Activated naive CD4-positive, alpha-beta T cell treated with anti-CD3 and anti-CD28 coated beads for 36 hours (primary cell): Measurements from ENCODE around the gene MRPS18C. TPM values are rescaled to one million over a fixed set of nuclear protein-coding genes. Genes with fewer than 3 reads are reported as not detected.

Experiments
- CTCF ChIA-PET: fragments of 350-600 bp; sonication (Branson Sonifier 250); formaldehyde crosslinking; loops from one replicate; lab custom pipeline; 2021; ENCODE audit warnings: antibody characterized with exemption; lab: Charles Lee
- DNase-seq: peaks from one replicate; pipeline ENCODE4 v3.0.0-alpha.2; 2020
- H3K27ac Mint-ChIP-seq: one replicate; pipeline ENCODE4 v1.8.0; 2021; ENCODE audit warnings: mild to moderate bottlenecking, mixed read lengths
- H3K27me3 Mint-ChIP-seq: one replicate; pipeline ENCODE4 v1.8.0; 2021; ENCODE audit warnings: low read depth, mixed read lengths
- H3K36me3 Mint-ChIP-seq: one replicate; pipeline ENCODE4 v1.8.0; 2021; ENCODE audit warnings: low read depth, mixed read lengths
- H3K4me1 Mint-ChIP-seq: one replicate; pipeline ENCODE4 v1.8.0; 2021; ENCODE audit warnings: low read depth, mixed read lengths
- H3K4me3 Mint-ChIP-seq: one replicate; pipeline ENCODE4 v1.8.0; 2021; ENCODE audit warnings: mild to moderate bottlenecking, moderate library complexity, mixed read lengths
- H3K9me3 Mint-ChIP-seq: one replicate; pipeline ENCODE4 v1.8.0; 2021; ENCODE audit warnings: mixed read lengths
- intact Hi-C: fragments of 100-400 bp; cut with micrococcal nuclease; formaldehyde crosslinking; loops from one replicate; pipeline ENCODE4 v1.15.1; 2023
- total RNA-seq, 2 experiments: library from RNA; stranded (reverse); gene quantifications; one replicate each; pipeline ENCODE4 v1.2.3, GENCODE V29; 2021

MRPS18C gene
- 10 to 100 TPM; 67.2 to 69.9 TPM for total RNA-seq

- Mint-ChIP-seq H3K36me3 (peaks cover 44% of the 10 kb centered on the region), H3K4me1 (peaks cover 44% of the 10 kb centered on the region), H3K27me3 (no peaks in the 10 kb centered on the region), H3K27ac (peak within 1 kb of the TSS; percentile 100), H3K9me3 (no peaks in the 10 kb centered on the region), H3K4me3 (peak within 1 kb of the TSS; percentile 100)
- intact Hi-C loops = loop anchor here (1.0 to 2.0 kb wide), 15 partner anchors 30 to 1127 kb away; partner anchors contain the start of genes ABRAXAS1, CDS1, COPS4 and COQ2
- CTCF ChIA-PET = interaction anchor here (1.7 to 2.6 kb wide), 2 partner anchors 99 to 173 kb away, joined by 5 to 15 read pairs; partner anchors contain the start of gene COQ2
- DNase-seq = peak; percentile 98
These were observed at the start of gene MRPS18C, which contains the start of gene HELQ for GRCh38 chr4:83455281-83456183. Gene MRPS18C (plus strand): TSS chr4:83456058. CDS start chr4:83456078, 20 bp downstream. Gene HELQ (minus strand): TSS chr4:83455823. CDS start chr4:83455693, 130 bp downstream.

- CTCF ChIA-PET = interaction anchor here (0.8 to 1.0 kb wide), 2 partner anchors 11 to 73 kb away, joined by 4 to 5 read pairs; no protein-coding TSS in a partner anchor
- H3K36me3 Mint-ChIP-seq = peaks cover 8% of the 10 kb centered on the region
These were observed 47.0 kb upstream of the MRPS18C start for GRCh38 chr4:83408908-83409307.

GRCh38 chr4:83413676-83414075 lies 42.2 kb upstream of the MRPS18C start:
- Mint-ChIP-seq H3K27me3 (no peaks in the 10 kb centered on the region), H3K4me1 (no peaks in the 10 kb centered on the region), H3K4me3 (no peak overlapping the region), H3K9me3 (no peaks in the 10 kb centered on the region), H3K36me3 (peaks cover 9% of the 10 kb centered on the region), H3K27ac (no peak overlapping the region)
- CTCF ChIA-PET = no interaction called here
- DNase-seq = no peak
- intact Hi-C loops = no loop called here

More at GRCh38 chr4:83408908-83409307, 47.0 kb upstream of the MRPS18C start:
- Mint-ChIP-seq H3K4me1 (no peaks in the 10 kb centered on the region), H3K27me3 (no peaks in the 10 kb centered on the region), H3K27ac (no peak overlapping the region), H3K9me3 (no peaks in the 10 kb centered on the region), H3K4me3 (no peak overlapping the region)
- intact Hi-C loops = loop anchor here (10.0 kb wide), 1 partner anchor 226 kb away; no protein-coding TSS in a partner anchor
- DNase-seq = no peak

GRCh38 chr4:83417566-83417965 lies 38.3 kb upstream of the MRPS18C start:
- H3K36me3 Mint-ChIP-seq = peaks cover 12% of the 10 kb centered on the region
- H3K4me3 Mint-ChIP-seq = no peak overlapping the region

GRCh38 chr4:83418211-83418610 lies 37.6 kb upstream of the MRPS18C start:
- H3K4me3 Mint-ChIP-seq = no peak overlapping the region
- no peak for DNase-seq
- peaks cover 8% of the 10 kb centered on the region for H3K36me3 Mint-ChIP-seq
- intact Hi-C loops = no loop called here
- no peaks in the 10 kb centered on the region for H3K9me3 Mint-ChIP-seq
- no peaks in the 10 kb centered on the region for H3K4me1 Mint-ChIP-seq
- CTCF ChIA-PET = interaction anchor here (0.6 to 1.3 kb wide), 2 partner anchors 34 to 83 kb away, joined by 3 to 4 read pairs; no protein-coding TSS in a partner anchor
- no peak overlapping the region for H3K27ac Mint-ChIP-seq
- H3K27me3 Mint-ChIP-seq = no peaks in the 10 kb centered on the region

More at GRCh38 chr4:83417566-83417965, 38.3 kb upstream of the MRPS18C start:
- DNase-seq = no peak
- no peaks in the 10 kb centered on the region for H3K4me1 Mint-ChIP-seq
- intact Hi-C loops = no loop called here
- H3K27me3 Mint-ChIP-seq = no peaks in the 10 kb centered on the region
- CTCF ChIA-PET = no interaction called here
- no peak overlapping the region for H3K27ac Mint-ChIP-seq
- H3K9me3 Mint-ChIP-seq = no peaks in the 10 kb centered on the region

GRCh38 chr4:83431200-83431599 lies 24.7 kb upstream of the MRPS18C start:
- CTCF ChIA-PET = no interaction called here
- peaks cover 4% of the 10 kb centered on the region for H3K36me3 Mint-ChIP-seq
- H3K4me3 Mint-ChIP-seq = no peak overlapping the region
- intact Hi-C loops = no loop called here
- no peak overlapping the region for H3K27ac Mint-ChIP-seq
- no peak for DNase-seq
- no peaks in the 10 kb centered on the region for H3K27me3 Mint-ChIP-seq
- no peaks in the 10 kb centered on the region for H3K9me3 Mint-ChIP-seq
- peaks cover 2% of the 10 kb centered on the region for H3K4me1 Mint-ChIP-seq

GRCh38 chr4:83436680-83437079 lies 19.2 kb upstream of the MRPS18C start:
- CTCF ChIA-PET = no interaction called here
- Mint-ChIP-seq H3K9me3 (no peaks in the 10 kb centered on the region), H3K27ac (no peak overlapping the region), H3K27me3 (no peaks in the 10 kb centered on the region), H3K4me3 (no peak overlapping the region), H3K4me1 (peaks cover 2% of the 10 kb centered on the region), H3K36me3 (peaks cover 7% of the 10 kb centered on the region)
- intact Hi-C loops = no loop called here
- no peak for DNase-seq

GRCh38 chr4:83438719-83439118 lies 17.1 kb upstream of the MRPS18C start:
- H3K4me1 Mint-ChIP-seq = peaks cover 2% of the 10 kb centered on the region
- H3K27ac Mint-ChIP-seq = no peak overlapping the region
- H3K9me3 Mint-ChIP-seq = no peaks in the 10 kb centered on the region
- DNase-seq = no peak
- intact Hi-C loops = no loop called here
- H3K36me3 Mint-ChIP-seq = peaks cover 9% of the 10 kb centered on the region
- H3K4me3 Mint-ChIP-seq = no peak overlapping the region
- H3K27me3 Mint-ChIP-seq = no peaks in the 10 kb centered on the region
- CTCF ChIA-PET = interaction anchor here (0.7 kb wide), 1 partner anchor 58 kb away, joined by 4 read pairs; no protein-coding TSS in a partner anchor

- H3K4me1 Mint-ChIP-seq = peaks cover 2% of the 10 kb centered on the region
- CTCF ChIA-PET = no interaction called here
- no peak overlapping the region for H3K27ac Mint-ChIP-seq
- intact Hi-C loops = no loop called here
- H3K27me3 Mint-ChIP-seq = no peaks in the 10 kb centered on the region
- no peak for DNase-seq
- H3K4me3 Mint-ChIP-seq = no peak overlapping the region
- H3K36me3 Mint-ChIP-seq = peaks cover 11% of the 10 kb centered on the region
- H3K9me3 Mint-ChIP-seq = no peaks in the 10 kb centered on the region
These were observed 15.6 kb upstream of the MRPS18C start for GRCh38 chr4:83440148-83440814.

GRCh38 chr4:83440899-83441298 lies 15.0 kb upstream of the MRPS18C start:
- CTCF ChIA-PET = no interaction called here
- Mint-ChIP-seq H3K4me1 (no peaks in the 10 kb centered on the region), H3K9me3 (no peaks in the 10 kb centered on the region), H3K36me3 (peaks cover 11% of the 10 kb centered on the region), H3K27ac (no peak overlapping the region), H3K27me3 (no peaks in the 10 kb centered on the region), H3K4me3 (no peak overlapping the region)
- intact Hi-C loops = no loop called here
- no peak for DNase-seq

- intact Hi-C loops = no loop called here
- no peak overlapping the region for H3K4me3 Mint-ChIP-seq
- H3K4me1 Mint-ChIP-seq = peaks cover 29% of the 10 kb centered on the region
- DNase-seq = no peak
- no peaks in the 10 kb centered on the region for H3K9me3 Mint-ChIP-seq
- CTCF ChIA-PET = no interaction called here
- peak overlapping the region; percentile 37 for H3K27ac Mint-ChIP-seq
- no peaks in the 10 kb centered on the region for H3K27me3 Mint-ChIP-seq
- peaks cover 24% of the 10 kb centered on the region for H3K36me3 Mint-ChIP-seq
These were observed 6.8 kb upstream of the MRPS18C start for GRCh38 chr4:83449009-83449408.

- no peak for DNase-seq
- no peaks in the 10 kb centered on the region for H3K9me3 Mint-ChIP-seq
- peaks cover 46% of the 10 kb centered on the region for H3K4me1 Mint-ChIP-seq
- H3K27me3 Mint-ChIP-seq = no peaks in the 10 kb centered on the region
- peak overlapping the region; percentile 100 for H3K27ac Mint-ChIP-seq
- intact Hi-C loops = loop anchor here (1.0 to 2.0 kb wide), 15 partner anchors 31 to 1128 kb away; partner anchors contain the start of genes ABRAXAS1, CDS1, COPS4 and COQ2
- peaks cover 43% of the 10 kb centered on the region for H3K36me3 Mint-ChIP-seq
- CTCF ChIA-PET = interaction anchor here (1.0 to 2.6 kb wide), 3 partner anchors 94 to 172 kb away, joined by 5 to 15 read pairs (median 5); partner anchors contain the start of gene COQ2
- H3K4me3 Mint-ChIP-seq = peak overlapping the region; percentile 100
These were observed 1.2 kb upstream of the MRPS18C start for GRCh38 chr4:83454686-83455085.
